GM18519 (cell line): Measurements from ENCODE around the gene TMEM14C.

ENCODE experiments used
- ATAC-seq: cut with Tn5 transposase; IDR thresholded peaks from one replicate; pipeline ENCODE4 v1.9.1; 2021; ENCODE audit warnings: mild to moderate bottlenecking, moderate library complexity; ENCODE audit not compliant: unreplicated experiment, low FRiP score

The TMEM14C gene

DNA sequence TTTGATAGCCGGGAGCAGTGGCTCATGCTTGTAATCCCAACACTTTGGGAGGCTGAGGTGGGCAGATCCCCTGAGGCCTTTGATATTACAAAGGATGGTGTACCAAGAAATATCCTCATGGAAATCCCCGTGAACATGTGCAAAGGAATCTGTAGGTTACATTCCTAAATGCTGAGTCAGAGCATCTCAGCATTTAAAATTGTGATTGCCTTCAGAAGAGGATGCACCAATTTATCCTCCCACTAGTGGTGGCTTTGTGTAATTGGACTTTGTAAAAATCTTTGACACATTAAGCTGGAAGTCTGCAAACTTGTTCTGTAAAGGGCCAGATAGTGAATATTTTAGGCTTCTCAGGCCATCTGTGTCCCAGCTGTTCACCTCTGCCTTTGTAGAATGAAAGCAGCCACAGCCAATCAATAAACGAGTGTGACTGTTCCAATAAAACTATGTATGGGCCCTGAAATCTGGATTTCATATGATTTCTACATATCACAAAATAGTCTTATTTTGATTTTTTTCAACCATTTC, 36.5 kb downstream of the TMEM14C start:
- ATAC-seq, result no peak

DNA sequence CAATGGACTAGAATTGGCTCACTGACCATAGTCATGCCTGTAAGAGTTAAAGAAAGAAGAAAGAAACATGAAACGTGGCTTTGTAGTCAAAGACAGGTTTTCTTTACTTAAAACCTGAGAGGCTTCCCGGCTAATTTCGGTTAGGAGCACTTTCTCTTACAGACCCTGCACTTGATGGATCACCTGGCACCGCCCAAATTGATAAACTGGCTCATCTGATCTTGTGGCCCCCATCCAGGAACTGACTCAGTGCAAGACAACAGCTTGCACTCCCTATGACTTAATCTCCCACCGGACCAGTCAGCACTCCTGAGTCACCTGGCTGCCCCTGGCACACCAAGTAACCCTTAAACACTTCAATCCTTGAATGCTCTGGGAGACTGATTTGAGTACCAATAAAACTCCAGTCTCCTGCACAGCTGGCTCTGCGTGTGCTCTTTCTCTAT, 37.0 kb downstream of the TMEM14C start:
- ATAC-seq, result no peak

DNA sequence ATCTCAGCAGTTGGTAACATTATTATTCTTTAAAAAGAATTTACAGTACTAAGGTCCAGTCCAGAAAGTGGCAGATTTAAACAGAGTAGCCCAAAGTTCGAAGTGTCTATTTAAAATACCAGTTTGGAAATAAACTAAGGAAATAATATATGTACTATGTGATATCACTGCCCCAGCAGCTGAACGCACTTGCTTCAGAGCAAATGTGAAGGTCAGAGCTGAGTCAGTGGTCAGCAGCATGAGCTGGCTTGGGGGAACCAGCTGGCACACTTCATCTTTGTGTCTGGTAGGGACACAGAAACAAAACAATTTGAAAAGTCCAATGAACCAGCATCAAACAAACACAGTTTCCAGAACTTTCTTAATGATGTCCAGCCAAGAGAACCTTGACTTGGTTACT, 40.1 kb downstream of the TMEM14C start:
- no peak for ATAC-seq

DNA sequence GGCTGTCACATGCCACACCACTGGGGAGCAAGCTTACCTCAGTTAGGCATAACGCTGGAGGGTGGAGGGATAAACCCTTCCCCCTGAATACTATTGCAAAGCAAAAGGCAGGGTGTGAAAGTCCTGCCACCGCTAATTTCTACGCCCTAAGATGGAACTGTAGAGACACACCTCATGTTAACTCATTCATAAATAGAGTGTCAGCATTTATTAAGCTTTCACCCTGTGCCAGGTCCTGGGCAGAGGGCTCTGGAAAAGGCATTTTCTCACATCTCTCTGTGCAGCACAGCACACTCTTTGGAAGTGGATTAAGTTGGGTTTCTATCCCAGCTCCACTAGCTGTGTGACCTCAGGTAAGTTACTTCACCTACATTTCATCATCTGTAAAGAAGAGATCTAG, 46.5 kb downstream of the TMEM14C start:
- no peak for ATAC-seq

DNA sequence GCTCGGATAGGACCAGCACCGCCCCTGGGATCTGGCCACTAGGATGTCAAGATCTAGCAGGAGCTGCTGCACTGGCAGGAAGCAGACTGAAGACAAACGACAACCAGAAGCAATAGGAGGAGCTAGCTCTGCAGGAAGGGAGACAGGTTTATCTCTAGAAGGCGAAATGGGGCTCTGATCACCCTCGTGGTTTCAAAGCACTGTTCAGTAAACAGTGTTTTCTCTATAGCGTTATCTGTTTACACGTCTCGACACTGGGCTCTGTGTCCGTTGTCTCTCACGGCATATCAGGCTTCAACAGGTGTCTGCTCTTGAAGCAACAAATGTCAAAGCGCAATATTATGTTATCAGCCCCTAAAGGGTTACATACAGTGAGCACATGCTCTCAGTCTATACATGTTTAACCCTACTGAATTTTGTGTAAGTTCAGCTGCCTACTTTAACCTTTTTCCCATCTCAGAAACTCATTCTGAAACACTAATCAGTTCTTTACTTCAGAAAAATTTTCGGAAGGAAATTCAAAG, 48.6 kb downstream of the TMEM14C start:
- no peak for ATAC-seq

DNA sequence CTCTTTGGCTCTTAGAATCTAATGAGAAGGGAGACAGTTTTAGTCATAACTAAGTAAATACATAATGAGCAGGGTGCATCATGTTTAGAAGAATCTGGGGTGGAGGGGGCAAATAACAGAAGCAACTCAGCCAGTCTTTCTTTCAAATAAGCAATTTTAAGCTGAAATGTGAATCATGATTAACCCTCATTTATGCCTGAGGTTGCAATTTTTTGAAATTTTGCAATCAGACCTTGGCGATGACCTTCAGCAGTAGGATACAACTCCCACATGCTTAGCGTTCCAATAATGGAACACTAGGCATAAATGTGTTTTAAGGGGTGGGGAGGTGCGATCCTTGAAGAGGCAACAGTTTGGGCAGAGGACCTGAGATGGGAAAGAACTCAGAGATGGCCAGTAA, 55.4 kb downstream of the TMEM14C start:
- ATAC-seq, result no peak

DNA sequence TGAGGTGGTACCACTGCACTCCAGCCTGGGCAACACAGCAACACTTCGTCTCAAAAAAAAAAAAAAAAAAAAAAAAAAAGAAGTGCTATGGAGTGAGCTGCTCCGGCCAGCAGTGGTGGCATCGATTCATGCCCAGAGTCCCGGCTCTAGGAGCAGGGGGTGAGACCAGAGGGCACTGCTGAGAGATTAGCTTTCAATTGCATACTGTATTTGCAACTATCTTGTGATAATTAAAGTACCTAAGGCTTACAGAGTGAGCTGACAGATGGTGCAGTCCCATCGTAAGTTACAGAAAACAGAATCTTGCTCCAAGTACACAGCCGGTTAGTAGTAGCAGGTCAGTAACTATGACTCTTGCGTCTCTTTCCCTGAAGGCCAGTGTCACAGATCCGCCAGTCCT, 56.2 kb downstream of the TMEM14C start:
- no peak for ATAC-seq
